Muscle of arm (tissue), 12 donors: ENCODE data around the gene ANKRD50. TPM values are rescaled to one million over a fixed set of nuclear protein-coding genes. Genes with fewer than 3 reads are reported as not detected.

ENCODE experiments used
- DNase-seq: peaks from one replicate; pipeline ENCODE4 v3.0.0-alpha.2; 2013
- polyA plus RNA-seq, 12 donors: library from polyadenylated mRNA; unstranded; fragments of 120-200 nt; gene quantifications; one replicate each; pipeline ENCODE4 v1.2.1, GENCODE V29; 2013; ENCODE audit not compliant: insufficient read length in 12 of 12

The ANKRD50 gene
- polyA plus RNA-seq, 12 donors = 55.8 to 89.0 (median 72.2) TPM; not detected in 1

DNA sequence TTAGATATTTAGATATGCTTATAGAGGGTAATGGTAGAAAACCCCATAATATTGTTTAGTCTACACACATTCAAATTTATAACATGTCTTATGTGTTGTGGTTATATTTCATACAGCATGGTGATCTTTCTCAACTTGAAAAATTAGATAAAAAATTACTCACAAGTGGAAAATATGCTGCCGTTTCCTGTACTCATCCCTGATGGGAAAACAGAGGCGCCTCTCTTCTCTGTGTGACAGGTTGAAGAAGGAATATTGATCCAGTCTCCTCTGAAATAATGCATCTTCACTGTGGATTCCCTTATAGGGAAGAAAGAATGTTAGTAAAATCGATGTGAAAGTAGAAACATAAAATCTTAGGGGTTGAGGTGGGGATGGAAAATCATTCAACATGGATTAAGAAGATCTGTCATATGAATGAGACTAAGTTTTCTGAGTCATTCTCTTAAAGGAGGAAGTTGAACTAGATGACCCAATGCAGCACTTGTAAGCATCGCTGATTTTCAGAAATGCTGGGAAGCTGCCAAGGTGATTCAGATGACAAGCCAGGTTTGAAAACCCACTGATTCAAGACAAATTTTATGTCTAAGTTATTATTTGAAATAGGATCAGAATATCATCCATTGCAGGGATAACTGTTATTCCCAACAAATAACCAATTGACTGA is 70.7 kb downstream of the ANKRD50 start:
- peak; percentile 9 for DNase-seq

GRCh38 chr4:124640022-124640730 is 72.4 kb downstream of the ANKRD50 start:
- no peak for DNase-seq

DNA sequence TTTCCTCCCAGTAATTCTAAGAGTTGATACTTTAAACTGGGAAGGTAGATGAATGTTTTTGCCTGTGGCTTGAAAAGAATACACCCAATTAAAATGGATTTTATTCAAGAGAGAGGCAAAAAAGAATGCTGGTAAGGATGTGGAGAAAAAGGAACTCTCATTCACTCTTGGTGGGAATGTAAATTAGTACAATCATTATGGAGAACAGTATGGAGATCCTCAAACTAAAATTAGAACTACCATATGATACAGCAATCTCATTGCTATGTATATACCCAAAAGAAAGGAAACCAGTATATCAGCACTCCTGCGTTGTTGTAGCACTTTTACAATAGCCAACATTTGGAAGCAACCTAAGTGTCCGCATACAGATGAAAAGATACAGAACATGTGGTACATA is 75.2 kb downstream of the ANKRD50 start:
- no peak for DNase-seq

DNA sequence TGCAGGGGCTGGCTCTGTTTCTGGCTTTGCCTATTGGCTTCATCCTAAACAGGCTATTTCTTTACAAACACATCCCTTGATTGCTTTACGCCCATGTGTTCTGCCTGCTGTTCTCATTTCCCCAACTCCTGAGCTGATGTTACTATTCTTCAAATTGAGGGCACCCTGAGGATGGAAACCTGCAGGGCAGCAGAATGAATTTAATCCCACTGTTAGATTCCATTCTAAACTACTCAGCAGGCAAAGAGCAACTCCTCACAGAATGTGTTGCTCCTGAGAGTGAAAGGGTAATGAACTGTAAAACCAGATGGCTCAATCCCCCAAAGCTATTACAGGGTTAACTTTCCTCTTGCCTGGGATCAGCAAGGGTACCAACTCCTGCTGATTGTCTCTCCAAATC is 75.7 kb downstream of the ANKRD50 start:
- no peak for DNase-seq

GRCh38 chr4:124635331-124635730 is 77.2 kb downstream of the ANKRD50 start:
- no peak for DNase-seq

- DNase-seq = no peak
Measured at GRCh38 chr4:124633285-124633941, 79.1 kb downstream of the ANKRD50 start.

DNA sequence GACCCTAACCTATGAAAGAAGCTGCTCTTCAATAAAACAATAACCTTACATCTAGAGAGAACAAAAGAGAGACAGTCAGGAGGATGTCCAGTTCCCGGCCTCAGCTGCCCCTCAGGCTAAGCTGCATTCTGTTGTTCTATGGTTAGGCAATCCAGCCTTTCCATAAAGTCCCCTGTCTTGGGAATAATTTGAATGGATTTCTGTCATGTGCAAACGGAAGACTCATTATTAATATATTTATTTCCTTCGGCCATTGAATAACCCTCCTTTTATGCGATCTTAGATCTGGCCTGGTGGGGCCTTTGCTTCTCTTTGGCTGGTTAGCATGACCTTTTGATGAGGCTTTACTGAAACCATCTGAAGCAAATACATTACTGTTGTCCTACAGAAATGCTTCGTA is 80.1 kb downstream of the ANKRD50 start:
- no peak for DNase-seq

- peak; percentile 14 for DNase-seq
Measured at GRCh38 chr4:124631760-124632159, 80.8 kb downstream of the ANKRD50 start.

GRCh38 chr4:124629681-124630080 is 82.9 kb downstream of the ANKRD50 start:
- no peak for DNase-seq
